ENCODE results near the gene NR1H4. TPM values are rescaled to one million over a fixed set of nuclear protein-coding genes. Genes with fewer than 3 reads are reported as not detected.

The NR1H4 gene
- not detected for total RNA-seq

DNA sequence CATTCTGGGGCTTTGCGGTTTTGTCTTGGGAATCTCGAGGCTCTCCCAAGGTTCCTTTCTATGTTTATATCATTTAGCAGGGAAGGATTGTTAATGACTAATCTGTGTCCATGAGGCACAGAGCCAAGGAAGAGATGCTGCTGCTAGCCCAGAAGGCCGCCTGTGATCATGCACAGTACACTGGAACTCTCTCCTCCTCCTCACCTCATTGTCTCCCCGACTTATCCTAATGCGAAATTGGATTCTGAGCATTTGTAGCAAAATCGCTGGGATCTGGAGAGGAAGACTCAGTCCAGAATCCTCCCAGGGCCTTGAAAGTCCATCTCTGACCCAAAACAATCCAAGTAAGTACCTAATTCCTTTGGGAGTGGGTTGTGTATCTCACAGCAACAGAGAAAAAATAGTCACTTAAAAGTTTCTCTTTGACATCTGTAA lies at the start of gene NR1H4:
TSS of gene NR1H4 (plus strand) at position 151 of the 435 bp plus-strand sequence. CDS start 19,458 bp downstream, outside the sequence.

DNA sequence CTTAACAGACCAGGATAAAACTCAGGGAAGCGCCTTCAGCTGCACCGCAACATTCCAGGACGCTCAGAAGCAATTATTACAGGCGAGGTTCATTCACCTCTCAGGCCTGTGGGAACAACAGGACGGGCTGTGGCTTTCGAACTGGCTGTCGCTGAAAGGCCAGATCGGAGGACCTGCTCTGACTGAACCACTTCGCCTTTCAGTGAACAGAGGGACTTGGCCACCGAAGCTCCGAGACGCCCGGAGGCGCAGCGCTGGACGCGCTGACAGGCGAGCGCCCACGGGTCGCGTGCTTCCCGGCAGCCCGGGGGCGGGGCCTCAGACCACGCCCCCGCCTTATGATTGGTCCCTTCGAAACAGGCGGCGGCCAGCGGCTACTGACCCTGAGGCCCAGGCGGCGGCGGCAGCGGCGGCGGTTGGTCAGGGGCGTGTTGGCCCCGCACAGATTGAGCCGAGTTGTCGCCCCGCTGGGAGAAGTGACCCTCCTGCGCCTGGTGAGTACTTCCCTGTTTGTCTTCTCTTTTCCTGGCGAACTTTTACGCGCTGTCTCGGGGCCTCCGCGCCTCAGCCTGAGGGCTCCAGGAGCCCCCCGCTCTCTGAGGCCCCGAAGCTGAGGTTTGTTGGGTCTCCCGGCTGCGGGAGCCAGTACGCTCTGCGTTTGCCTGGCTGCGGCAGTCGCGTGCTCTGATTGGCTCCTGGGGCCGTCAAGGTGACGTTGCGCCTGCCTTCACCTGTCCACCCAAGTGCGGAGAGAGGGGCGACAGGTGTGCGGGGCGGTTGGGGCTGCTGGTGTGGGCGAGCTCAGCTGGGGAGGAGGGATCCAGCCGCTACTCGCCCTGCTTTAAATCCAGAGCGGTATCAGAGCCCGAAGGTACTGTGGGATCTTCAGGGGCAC lies 99.9 kb downstream of the NR1H4 start, which contains the start of gene GAS2L3:
TSS of gene GAS2L3 (plus strand) at position 393 of the 895 bp plus-strand sequence. CDS start 21,221 bp downstream, outside the sequence.

Small RNA genes within 50 kb of the gene (small RNA-seq; reads per million reads assigned to genes)
- gene AC010200.2 = 0 reads per million in 2 donors

Other genes with a start within 250 kb of the NR1H4 start
- 1 to 10 TPM; 1.0 to 2.0 TPM for gene DEPDC4, start 206.8 kb upstream of the NR1H4 start, total RNA-seq
- 10 to 100 TPM; 64.4 to 73.9 TPM for gene SCYL2, start 206.7 kb upstream of the NR1H4 start, total RNA-seq
- gene SLC17A8, start 116.8 kb upstream of the NR1H4 start, total RNA-seq = not detected
- gene GAS2L3, start 99.8 kb downstream of the NR1H4 start, total RNA-seq = 100 to 1,000 TPM in 1 of 2 donors, 10 to 100 TPM in 1; 97.2 to 137 TPM